ENCODE measurements around the gene ANKS3. TPM values are rescaled to one million over a fixed set of nuclear protein-coding genes. Genes with fewer than 3 reads are reported as not detected.

ANKS3 gene
- total RNA-seq, 1 experiment from 2014 or later: 25.5 TPM

DNA sequence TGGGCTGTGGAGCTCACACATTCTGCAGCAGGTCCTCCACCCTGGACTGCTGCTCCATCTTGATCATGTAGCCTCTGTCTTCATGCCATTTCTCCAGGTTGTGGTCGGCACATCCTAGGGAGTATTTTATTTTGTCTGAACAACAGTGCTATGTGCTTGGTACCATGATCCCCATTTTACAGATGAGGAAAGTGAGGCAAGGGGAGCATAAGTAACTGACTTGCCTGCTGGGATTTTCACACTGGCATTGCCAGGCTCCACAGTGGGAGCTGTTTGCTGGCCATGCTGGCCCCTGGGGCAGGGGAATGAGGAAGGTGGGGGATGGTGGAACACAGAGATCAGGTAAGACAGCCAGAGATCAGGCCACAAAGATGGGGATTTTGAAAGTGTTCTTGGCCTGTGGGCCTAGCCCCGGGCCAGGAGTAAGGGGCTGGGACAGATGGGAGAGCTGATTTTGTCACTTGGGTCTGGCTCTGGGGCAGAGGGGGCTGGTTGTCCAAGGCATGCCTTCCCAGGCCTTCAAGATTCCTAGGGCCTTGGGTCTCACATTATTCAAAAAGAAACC lies 42.2 kb upstream of the ANKS3 start:
- Histone ChIP-seq H3K27ac (ENCODE audit: low read depth, low read length) (no peak overlapping the region), H3K9me2 (ENCODE audit: insufficient read depth) (no peaks in the 10 kb centered on the region), H3K36me3 (ENCODE audit: control insufficient read depth in 1 of 2, insufficient read depth in 2 of 2, low read length in 2 of 2) (no peaks in the 10 kb centered on the region), H3K9me3 (ENCODE audit: control insufficient read depth in 1 of 2, insufficient read depth in 1 of 2, low read depth in 1 of 2, low read length in 2 of 2) (no peaks in the 10 kb centered on the region), H3K27me3 (ENCODE audit: insufficient read depth, low read length) (no peaks in the 10 kb centered on the region), H3K4me2 (ENCODE audit: low read length) (no peak overlapping the region), H3K4me3 (replicated peaks in 1 of 2; ENCODE audit: low read depth in 1 of 2, low read length in 2 of 2) (no peak overlapping the region), H2AFZ (ENCODE audit: low read depth, low read length, poor library complexity, severe bottlenecking) (no peak overlapping the region), H4K20me1 (ENCODE audit: insufficient read depth) (no peaks in the 10 kb centered on the region), H3K9ac (ENCODE audit: low read length) (no peak overlapping the region), H3K79me2 (ENCODE audit: insufficient read depth, low read length) (no peaks in the 10 kb centered on the region), H3K4me1 (ENCODE audit: control insufficient read depth in 1 of 2, insufficient read depth in 2 of 2, low read length in 2 of 2) (peaks cover 3 to 12% of the 10 kb centered on the region in 2 experiments; a peak in 3 of 4 replicates)
- ATAC-seq (no peak), DNase-seq (ENCODE audit: low read depth, low spot score) (no peak)
- BruUV-seq (replicated peaks): no TSS peak
- TF ChIP-seq, protein P1, sequence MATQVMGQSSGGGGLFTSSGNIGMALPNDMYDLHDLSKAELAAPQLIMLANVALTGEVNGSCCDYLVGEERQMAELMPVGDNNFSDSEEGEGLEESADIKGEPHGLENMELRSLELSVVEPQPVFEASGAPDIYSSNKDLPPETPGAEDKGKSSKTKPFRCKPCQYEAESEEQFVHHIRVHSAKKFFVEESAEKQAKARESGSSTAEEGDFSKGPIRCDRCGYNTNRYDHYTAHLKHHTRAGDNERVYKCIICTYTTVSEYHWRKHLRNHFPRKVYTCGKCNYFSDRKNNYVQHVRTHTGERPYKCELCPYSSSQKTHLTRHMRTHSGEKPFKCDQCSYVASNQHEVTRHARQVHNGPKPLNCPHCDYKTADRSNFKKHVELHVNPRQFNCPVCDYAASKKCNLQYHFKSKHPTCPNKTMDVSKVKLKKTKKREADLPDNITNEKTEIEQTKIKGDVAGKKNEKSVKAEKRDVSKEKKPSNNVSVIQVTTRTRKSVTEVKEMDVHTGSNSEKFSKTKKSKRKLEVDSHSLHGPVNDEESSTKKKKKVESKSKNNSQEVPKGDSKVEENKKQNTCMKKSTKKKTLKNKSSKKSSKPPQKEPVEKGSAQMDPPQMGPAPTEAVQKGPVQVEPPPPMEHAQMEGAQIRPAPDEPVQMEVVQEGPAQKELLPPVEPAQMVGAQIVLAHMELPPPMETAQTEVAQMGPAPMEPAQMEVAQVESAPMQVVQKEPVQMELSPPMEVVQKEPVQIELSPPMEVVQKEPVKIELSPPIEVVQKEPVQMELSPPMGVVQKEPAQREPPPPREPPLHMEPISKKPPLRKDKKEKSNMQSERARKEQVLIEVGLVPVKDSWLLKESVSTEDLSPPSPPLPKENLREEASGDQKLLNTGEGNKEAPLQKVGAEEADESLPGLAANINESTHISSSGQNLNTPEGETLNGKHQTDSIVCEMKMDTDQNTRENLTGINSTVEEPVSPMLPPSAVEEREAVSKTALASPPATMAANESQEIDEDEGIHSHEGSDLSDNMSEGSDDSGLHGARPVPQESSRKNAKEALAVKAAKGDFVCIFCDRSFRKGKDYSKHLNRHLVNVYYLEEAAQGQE (IDR thresholded peaks at IDR 0.05; ENCODE audit: low read depth): no peak
- TF ChIP-seq ATF3 (IDR thresholded peaks at IDR 0.05) (no peak), CEBPB (IDR thresholded peaks at IDR 0.05; ENCODE audit: low read depth) (no peak), JUND (IDR thresholded peaks at IDR 0.05) (no peak), CBX3 (IDR thresholded peaks at IDR 0.05; ENCODE audit: low read depth) (no peak), EZH2 (IDR thresholded peaks at IDR 0.05) (no peak), POLR2AphosphoS5 (IDR thresholded peaks at IDR 0.05; ENCODE audit: low read depth, low read length) (no peak), RAD21 (IDR thresholded peaks at IDR 0.05; ENCODE audit: low read depth) (no peak), MAX (IDR thresholded peaks at IDR 0.05) (no peak), SRF (IDR thresholded peaks at IDR 0.05; ENCODE audit: low read depth) (no peak), ELF1 (IDR thresholded peaks at IDR 0.05; ENCODE audit: borderline replicate concordance, low read depth) (no peak), YY1 (IDR thresholded peaks at IDR 0.05; ENCODE audit: extremely low read depth, insufficient replicate concordance, low read depth, low read length) (no peak), FOSL1 (IDR thresholded peaks at IDR 0.05; ENCODE audit: low read depth) (no peak), EGR1 (IDR thresholded peaks at IDR 0.05; ENCODE audit: low read depth) (no peak)
- TF ChIP-seq, protein P2, sequence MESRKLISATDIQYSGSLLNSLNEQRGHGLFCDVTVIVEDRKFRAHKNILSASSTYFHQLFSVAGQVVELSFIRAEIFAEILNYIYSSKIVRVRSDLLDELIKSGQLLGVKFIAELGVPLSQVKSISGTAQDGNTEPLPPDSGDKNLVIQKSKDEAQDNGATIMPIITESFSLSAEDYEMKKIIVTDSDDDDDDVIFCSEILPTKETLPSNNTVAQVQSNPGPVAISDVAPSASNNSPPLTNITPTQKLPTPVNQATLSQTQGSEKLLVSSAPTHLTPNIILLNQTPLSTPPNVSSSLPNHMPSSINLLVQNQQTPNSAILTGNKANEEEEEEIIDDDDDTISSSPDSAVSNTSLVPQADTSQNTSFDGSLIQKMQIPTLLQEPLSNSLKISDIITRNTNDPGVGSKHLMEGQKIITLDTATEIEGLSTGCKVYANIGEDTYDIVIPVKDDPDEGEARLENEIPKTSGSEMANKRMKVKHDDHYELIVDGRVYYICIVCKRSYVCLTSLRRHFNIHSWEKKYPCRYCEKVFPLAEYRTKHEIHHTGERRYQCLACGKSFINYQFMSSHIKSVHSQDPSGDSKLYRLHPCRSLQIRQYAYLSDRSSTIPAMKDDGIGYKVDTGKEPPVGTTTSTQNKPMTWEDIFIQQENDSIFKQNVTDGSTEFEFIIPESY (IDR thresholded peaks at IDR 0.05; ENCODE audit: extremely low read depth, insufficient replicate concordance, low read length): no peak
- ChIA-PET POLR2A (no interaction called here), CTCF (no interaction called here), RAD21 (ENCODE audit: low non-redundant PET in 1 of 2, low total read pairs in 2 of 2, uncharacterized antibody in 2 of 2, unreplicated experiment in 2 of 2) (no interaction called here)
- intact Hi-C loops (cut with micrococcal nuclease): no loop called here
